Endothelial cell of umbilical vein (primary cell): ENCODE results near the gene TOLLIP. TPM values are rescaled to one million over a fixed set of nuclear protein-coding genes. Genes with fewer than 3 reads are reported as not detected.

Source experiments
- BruUV-seq: library from RNA; stranded (reverse); fragments of 400-500 nt; replicated peaks from 2 replicates; lab custom pipeline; 2021; lab: Mats Ljungman, UMichigan
- CTCF ChIA-PET: fragments of 300-600, 350-600 bp; sonication (Branson Sonifier 250); formaldehyde crosslinking; loops from one replicate; lab custom pipeline; 2021; ENCODE audit warnings: antibody characterized with exemption, inconsistent platforms; lab: Charles Lee
- POLR2A ChIA-PET: fragments of 300-600, 350-600 bp; sonication (Branson Sonifier 250); formaldehyde crosslinking; loops from one replicate; lab custom pipeline; 2021; ENCODE audit warnings: antibody characterized with exemption, inconsistent platforms; lab: Charles Lee
- DNase-seq: peaks from one replicate; pipeline ENCODE4 v3.0.0-alpha.2; 2011; ENCODE audit warnings: low read depth, low spot score
- FAIRE-seq: peaks from 2 replicates; lab custom pipeline; 2011; peaks lifted over from hg19 to GRCh38; lab: Jason Lieb, UNC
- H2AFZ ChIP-seq: 2 replicates; pipeline ENCODE4 v1.6.0; 2012; ENCODE audit warnings: low read depth, low read length, control low read depth, inconsistent platforms
- H3K27ac ChIP-seq: 2 replicates; pipeline ENCODE4 v1.5.1; 2011; ENCODE audit warnings: low read depth, mild to moderate bottlenecking, control low read depth, low read length, moderate library complexity; ENCODE audit not compliant: insufficient read depth
- H3K27me3 ChIP-seq, 2 experiments: 2 replicates each; pipeline versions ENCODE4 v1.6.0 to v1.6.1; 2011; ENCODE audit warnings: low read length in 2 of 2, mixed read lengths in 1 of 2; ENCODE audit not compliant: control insufficient read depth in 2 of 2, insufficient read depth in 2 of 2
- H3K36me3 ChIP-seq, 2 experiments: 2 replicates in 1 of 2; 3 replicates in 1 of 2; pipeline ENCODE4 v1.5.1; 2011; ENCODE audit warnings: low read length in 2 of 2, mild to moderate bottlenecking in 1 of 2, moderate library complexity in 1 of 2; ENCODE audit not compliant: control insufficient read depth in 2 of 2, insufficient read depth in 2 of 2; ENCODE audit errors: extremely low read depth in 1 of 2
- H3K4me1 ChIP-seq: 3 replicates; pipeline ENCODE4 v1.5.1; 2011; ENCODE audit warnings: mild to moderate bottlenecking, low read length; ENCODE audit not compliant: control insufficient read depth, insufficient read depth; ENCODE audit errors: extremely low read depth
- H3K4me2 ChIP-seq: 2 replicates; pipeline ENCODE4 v1.6.1; 2011; ENCODE audit warnings: low read length, control low read depth, mixed read lengths; ENCODE audit not compliant: insufficient read depth
- H3K4me3 ChIP-seq, 3 experiments: fragments of 200-600 bp in 1 of 3; sonication (generic), shearing (Covaris generic) in 1 of 3; replicated peaks in 1 of 3; 2 replicates each; pipeline ENCODE4 v1.5.1; 2011 to 2016; ENCODE audit warnings: control low read depth in 3 of 3, low read length in 3 of 3, mild to moderate bottlenecking in 2 of 3, inconsistent platforms in 1 of 3, low read depth in 1 of 3, moderate library complexity in 1 of 3; ENCODE audit not compliant: insufficient read depth in 1 of 3
- H3K79me2 ChIP-seq: 2 replicates; pipeline ENCODE4 v1.6.0; 2012; ENCODE audit warnings: low read length, inconsistent platforms; ENCODE audit not compliant: control insufficient read depth, insufficient read depth
- H3K9ac ChIP-seq: replicated peaks from 2 replicates; pipeline ENCODE3; 2011; ENCODE audit warnings: low read length, control low read depth; ENCODE audit not compliant: insufficient read depth; ENCODE audit errors: extremely low read depth
- H3K9me1 ChIP-seq: replicated peaks from 3 replicates; pipeline ENCODE4 v1.6.0; 2011; ENCODE audit warnings: mild to moderate bottlenecking, low read length; ENCODE audit not compliant: control insufficient read depth, insufficient read depth; ENCODE audit errors: extremely low read depth
- H3K9me3 ChIP-seq: replicated peaks from 2 replicates; pipeline ENCODE4 v1.5.1; 2012; ENCODE audit warnings: low read length, inconsistent platforms; ENCODE audit not compliant: control insufficient read depth, insufficient read depth
- H4K20me1 ChIP-seq: replicated peaks from 2 replicates; pipeline ENCODE3; 2011; ENCODE audit warnings: mild to moderate bottlenecking, low read length; ENCODE audit not compliant: control insufficient read depth, insufficient read depth; ENCODE audit errors: extremely low read depth
- CTCF ChIP-seq, 2 donors: IDR thresholded peaks; 1 replicate in 1 of 2; 2 replicates in 1 of 2; pipeline ENCODE4 v1.5.1; 2011; ENCODE audit warnings: low read length in 2 of 2, mild to moderate bottlenecking in 2 of 2, moderate library complexity in 2 of 2, control low read depth in 1 of 2, inconsistent platforms in 1 of 2, low read depth in 1 of 2; ENCODE audit not compliant: insufficient read depth in 1 of 2; ENCODE audit errors: extremely low read depth in 1 of 2
- EZH2 ChIP-seq: IDR thresholded peaks from 2 replicates; pipeline ENCODE4 v1.6.1; 2012; ENCODE audit warnings: borderline replicate concordance, low read depth, mild to moderate bottlenecking, moderate library complexity, low read length, inconsistent platforms; ENCODE audit not compliant: severe bottlenecking
- FOS ChIP-seq: IDR thresholded peaks from 2 replicates; pipeline ENCODE4 v1.6.1; 2011; ENCODE audit warnings: mild to moderate bottlenecking, low read length, moderate library complexity, borderline replicate concordance; ENCODE audit not compliant: insufficient read depth
- GATA2 ChIP-seq: IDR thresholded peaks from 2 replicates; pipeline ENCODE4 v1.7.0; 2011; ENCODE audit warnings: low read depth, mild to moderate bottlenecking, moderate library complexity, mixed read lengths, low read length; ENCODE audit not compliant: insufficient read length, insufficient read depth
- JUN ChIP-seq: IDR thresholded peaks from 2 replicates; pipeline ENCODE4 v1.6.1; 2011; ENCODE audit warnings: borderline replicate concordance, low read depth; ENCODE audit not compliant: insufficient read length, insufficient read depth
- MYC ChIP-seq: IDR thresholded peaks from one replicate; pipeline ENCODE4 v1.6.1; 2011; ENCODE audit warnings: mild to moderate bottlenecking, low read depth, low read length
- POLR2A ChIP-seq: IDR thresholded peaks from 2 replicates; pipeline ENCODE4 v1.6.1; 2012; ENCODE audit warnings: low read depth, mild to moderate bottlenecking, control low read depth, low read length
- POLR2AphosphoS5 ChIP-seq: IDR thresholded peaks from 2 replicates; pipeline ENCODE4 v1.6.1; 2012; ENCODE audit warnings: low read depth, mild to moderate bottlenecking, control low read depth, low read length, moderate library complexity; ENCODE audit not compliant: insufficient read depth
- dilution Hi-C: fragments of 300-500 bp; cut with MboI; formaldehyde crosslinking; loops from one replicate; pipeline ENCODE4 v1.15.0; 2019; ENCODE audit warnings: low sequenced_read_pairs; ENCODE audit not compliant: extremely low pct_ligation_motif_present
- intact Hi-C: fragments of 100-400 bp; cut with micrococcal nuclease; formaldehyde crosslinking; loops from one replicate; pipeline ENCODE4 v1.10.0; 2022
- polyA plus RNA-seq, 4 experiments: library from polyadenylated mRNA; depleted of rRNA in 3 of 4; stranded (reverse) in 3 of 4; unstranded in 1 of 4; fragments of >200 nt; gene quantifications; 2 replicates each; pipeline versions ENCODE4 v1.2.1 to v1.2.3, GENCODE V29; 2011 to 2012; ENCODE audit warnings: missing spikeins in 1 of 4
- total RNA-seq: library from RNA; stranded (reverse); gene quantifications from 2 replicates; pipeline ENCODE4 v1.2.3, GENCODE V29; 2021
- TF ChIP-seq, protein P1 (sequence below): IDR thresholded peaks from 2 replicates; pipeline ENCODE4 v1.6.1; 2011; ENCODE audit not compliant: insufficient read depth, insufficient read length

Gene TOLLIP
- total and polyA plus RNA-seq, 2 donors (not counting 3 experiments of a cell fraction or from before 2014, with no cell fraction given) = 49.6 to 64.8 TPM

GRCh38 chr11:1230456-1231395 lies 78.7 kb downstream of the TOLLIP start:
- no TSS peak for BruUV-seq
- intact Hi-C loops (no loop called here), dilution Hi-C loops (no loop called here)
- DNase-seq (no peak), FAIRE-seq (no peak)
- H3K27me3 ChIP-seq = no peaks in the 10 kb centered on the region
- no peaks in the 10 kb centered on the region for H3K9me3 ChIP-seq
- no peak overlapping the region for H2AFZ ChIP-seq
- no peak overlapping the region for H3K27ac ChIP-seq
- H3K79me2 ChIP-seq = no peaks in the 10 kb centered on the region
- no peaks in the 10 kb centered on the region for H3K4me1 ChIP-seq
- no peak overlapping the region for H3K9ac ChIP-seq
- H3K36me3 ChIP-seq = no peaks in the 10 kb centered on the region
- TF ChIP-seq JUN = no peak
- no peak for TF ChIP-seq EZH2
- no peak for TF ChIP-seq CTCF (IDR thresholded peaks at IDR 0.05; ENCODE audit: extremely low read depth in 1 of 2, insufficient read depth in 1 of 2, low read depth in 1 of 2, low read length in 2 of 2)
- TF ChIP-seq POLR2A = no peak
- no peak for TF ChIP-seq MYC
- no peak for TF ChIP-seq FOS
- TF ChIP-seq GATA2 = no peak
- no peak for TF ChIP-seq POLR2AphosphoS5
- TF ChIP-seq, protein P1, sequence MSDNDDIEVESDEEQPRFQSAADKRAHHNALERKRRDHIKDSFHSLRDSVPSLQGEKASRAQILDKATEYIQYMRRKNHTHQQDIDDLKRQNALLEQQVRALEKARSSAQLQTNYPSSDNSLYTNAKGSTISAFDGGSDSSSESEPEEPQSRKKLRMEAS = no peak
- no peak overlapping the region for H3K4me3 ChIP-seq
- H4K20me1 ChIP-seq = no peaks in the 10 kb centered on the region
- ChIA-PET CTCF (no interaction called here), POLR2A (no interaction called here)
- H3K9me1 ChIP-seq = no peaks in the 10 kb centered on the region
- no peak overlapping the region for H3K4me2 ChIP-seq
